DND-41 (cell line): ENCODE results near the gene OLA1.

Source experiments
- ATAC-seq: fragments of 200-7000 bp; cut with Tn5 transposase; 3 replicates; pipeline ENCODE4 v1.9.1; 2021; ENCODE audit warnings: low read depth; ENCODE audit not compliant: insufficient read depth
- DNase-seq: peaks from one replicate; pipeline ENCODE4 v3.0.0-alpha.2; 2020
- H2AFZ ChIP-seq: 2 replicates; pipeline ENCODE4 v1.6.0; 2012; ENCODE audit warnings: low read depth, low read length
- H3K27ac ChIP-seq: 2 replicates; pipeline ENCODE4 v1.5.1; 2012; ENCODE audit warnings: low read length, inconsistent platforms
- H3K27me3 ChIP-seq: fragments of 200-600 bp; sonication (generic); 2 replicates; pipeline ENCODE4 v1.6.0; 2012; ENCODE audit warnings: low read length, mild to moderate bottlenecking, inconsistent platforms; ENCODE audit not compliant: insufficient read depth, poor library complexity
- H3K36me3 ChIP-seq: 2 replicates; pipeline ENCODE4 v1.5.1; 2012; ENCODE audit warnings: low read length, inconsistent platforms; ENCODE audit not compliant: insufficient read depth
- H3K4me1 ChIP-seq: 2 replicates; pipeline ENCODE4 v1.5.1; 2012; ENCODE audit warnings: mild to moderate bottlenecking, low read length; ENCODE audit not compliant: insufficient read depth
- H3K4me2 ChIP-seq: 2 replicates; pipeline ENCODE4 v1.6.0; 2012; ENCODE audit warnings: mild to moderate bottlenecking, moderate library complexity, low read length, inconsistent platforms; ENCODE audit not compliant: insufficient read depth
- H3K4me3 ChIP-seq, 2 experiments: fragments of 200-600 bp in 1 of 2; shearing (Covaris generic) in 1 of 2; 2 replicates each; pipeline ENCODE4 v1.5.1; 2012 to 2016; ENCODE audit warnings: inconsistent platforms in 2 of 2, low read length in 2 of 2, mild to moderate bottlenecking in 2 of 2, low read depth in 1 of 2, moderate library complexity in 1 of 2
- H3K79me2 ChIP-seq: 2 replicates; pipeline ENCODE4 v1.6.0; 2012; ENCODE audit warnings: low read length, inconsistent platforms; ENCODE audit not compliant: insufficient read depth
- H3K9ac ChIP-seq: 2 replicates; pipeline ENCODE4 v1.6.0; 2012; ENCODE audit warnings: low read depth, mild to moderate bottlenecking, inconsistent platforms, low read length, moderate library complexity
- H3K9me3 ChIP-seq: 2 replicates; pipeline ENCODE4 v1.5.1; 2012; ENCODE audit warnings: low read length, moderate library complexity, mild to moderate bottlenecking, inconsistent platforms; ENCODE audit not compliant: insufficient read depth, severe bottlenecking
- H4K20me1 ChIP-seq: 2 replicates; pipeline ENCODE4 v1.6.0; 2012; ENCODE audit warnings: low read length; ENCODE audit not compliant: insufficient read depth
- EZH2 ChIP-seq: IDR thresholded peaks from 3 replicates; pipeline ENCODE4 v1.6.1; 2012; ENCODE audit warnings: borderline replicate concordance, low read depth, mild to moderate bottlenecking, moderate library complexity, low read length, inconsistent platforms; ENCODE audit not compliant: severe bottlenecking
- TF ChIP-seq, protein P1 (sequence below): IDR thresholded peaks from 2 replicates; pipeline ENCODE4 v1.5.1; 2012; ENCODE audit warnings: borderline replicate concordance, low read length, moderate library complexity, mild to moderate bottlenecking; ENCODE audit not compliant: poor library complexity, severe bottlenecking; ENCODE audit errors: extremely low read depth

Gene OLA1

DNA sequence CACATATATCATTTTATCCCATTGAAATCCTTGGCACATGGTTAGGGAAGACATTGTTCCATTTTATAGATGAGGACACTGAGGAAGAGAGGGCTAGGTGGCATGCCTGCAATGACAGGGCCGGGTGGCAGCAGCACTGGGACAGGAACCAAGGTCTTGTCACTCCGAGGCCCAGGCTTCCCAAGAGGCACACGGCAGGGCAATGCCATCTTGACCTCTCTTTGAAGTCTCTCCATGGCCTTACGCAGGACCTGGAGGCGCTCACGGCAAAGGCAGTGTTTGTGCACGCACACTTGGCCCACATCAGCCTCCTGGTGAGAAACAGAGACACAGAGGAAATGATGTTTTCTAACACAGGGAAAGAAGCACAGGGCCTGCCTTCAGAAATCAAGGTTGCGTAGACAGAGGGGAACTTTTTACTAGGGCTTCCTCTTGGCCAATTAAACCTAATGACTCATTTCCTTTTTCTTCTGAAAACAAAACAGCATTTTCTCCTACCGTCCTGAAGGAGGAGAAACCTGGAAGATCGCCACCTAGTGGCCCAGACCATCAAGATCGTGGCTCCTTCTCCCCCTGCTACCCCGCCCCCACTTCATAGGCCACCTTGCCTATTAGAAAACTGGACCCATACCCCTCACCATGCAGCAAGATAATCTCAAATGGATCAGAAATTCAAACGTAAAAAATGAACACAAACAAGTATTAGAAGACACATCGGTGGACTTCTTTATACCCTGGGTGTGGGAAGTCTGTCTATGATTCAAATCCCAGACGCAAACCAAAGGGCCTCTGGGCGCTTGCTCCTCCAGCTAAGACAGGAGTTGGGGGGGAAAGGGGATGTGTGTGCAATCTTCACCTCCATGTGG lies 208.5 kb downstream of the OLA1 start:
- no peaks in the 10 kb centered on the region for H3K36me3 ChIP-seq
- H3K27ac ChIP-seq = peak overlapping the region; percentile 47
- peak overlapping the region; percentile 31 for H3K4me2 ChIP-seq
- peaks cover 9% of the 10 kb centered on the region for H3K4me1 ChIP-seq
- H3K27me3 ChIP-seq = no peaks in the 10 kb centered on the region
- DNase-seq (peak; percentile 81), ATAC-seq (peak; percentile 95)
- no peak overlapping the region for H3K4me3 ChIP-seq
- TF ChIP-seq EZH2 = no peak
- TF ChIP-seq, protein P1, sequence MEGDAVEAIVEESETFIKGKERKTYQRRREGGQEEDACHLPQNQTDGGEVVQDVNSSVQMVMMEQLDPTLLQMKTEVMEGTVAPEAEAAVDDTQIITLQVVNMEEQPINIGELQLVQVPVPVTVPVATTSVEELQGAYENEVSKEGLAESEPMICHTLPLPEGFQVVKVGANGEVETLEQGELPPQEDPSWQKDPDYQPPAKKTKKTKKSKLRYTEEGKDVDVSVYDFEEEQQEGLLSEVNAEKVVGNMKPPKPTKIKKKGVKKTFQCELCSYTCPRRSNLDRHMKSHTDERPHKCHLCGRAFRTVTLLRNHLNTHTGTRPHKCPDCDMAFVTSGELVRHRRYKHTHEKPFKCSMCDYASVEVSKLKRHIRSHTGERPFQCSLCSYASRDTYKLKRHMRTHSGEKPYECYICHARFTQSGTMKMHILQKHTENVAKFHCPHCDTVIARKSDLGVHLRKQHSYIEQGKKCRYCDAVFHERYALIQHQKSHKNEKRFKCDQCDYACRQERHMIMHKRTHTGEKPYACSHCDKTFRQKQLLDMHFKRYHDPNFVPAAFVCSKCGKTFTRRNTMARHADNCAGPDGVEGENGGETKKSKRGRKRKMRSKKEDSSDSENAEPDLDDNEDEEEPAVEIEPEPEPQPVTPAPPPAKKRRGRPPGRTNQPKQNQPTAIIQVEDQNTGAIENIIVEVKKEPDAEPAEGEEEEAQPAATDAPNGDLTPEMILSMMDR = peak; percentile 88
- H2AFZ ChIP-seq = peak overlapping the region; percentile 63
- H3K9me3 ChIP-seq = no peaks in the 10 kb centered on the region
- no peaks in the 10 kb centered on the region for H4K20me1 ChIP-seq
- no peak overlapping the region for H3K9ac ChIP-seq
- no peaks in the 10 kb centered on the region for H3K79me2 ChIP-seq

DNA sequence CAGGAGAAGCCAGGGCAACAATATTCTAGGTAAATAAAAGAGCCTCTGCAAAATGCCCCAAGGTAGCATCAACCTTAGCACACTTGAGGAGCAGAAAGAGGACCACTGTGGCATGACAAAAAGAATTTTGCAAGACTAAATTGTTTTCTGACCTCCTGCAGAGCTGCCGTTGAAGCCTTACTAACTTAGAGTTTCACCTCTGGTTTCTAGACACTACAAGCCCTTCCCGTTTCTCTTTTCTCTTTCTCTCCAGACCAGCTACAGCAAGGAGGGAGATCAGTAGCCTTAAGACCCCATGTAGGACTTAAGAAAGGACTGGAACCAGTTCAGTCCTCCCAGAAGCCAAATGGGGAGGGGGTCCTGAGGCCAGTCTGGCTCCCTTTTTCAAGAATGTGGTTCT lies 209.9 kb downstream of the OLA1 start:
- H3K27me3 ChIP-seq = no peaks in the 10 kb centered on the region
- H3K4me2 ChIP-seq = no peak overlapping the region
- no peaks in the 10 kb centered on the region for H3K79me2 ChIP-seq
- TF ChIP-seq, protein P1 = no peak
- TF ChIP-seq EZH2 = no peak
- H3K9me3 ChIP-seq = no peaks in the 10 kb centered on the region
- H2AFZ ChIP-seq = no peak overlapping the region
- H3K4me3 ChIP-seq = no peak overlapping the region
- DNase-seq (no peak), ATAC-seq (no peak)
- no peak overlapping the region for H3K27ac ChIP-seq
- no peak overlapping the region for H3K9ac ChIP-seq
- peaks cover 9% of the 10 kb centered on the region for H3K4me1 ChIP-seq
- H3K36me3 ChIP-seq = no peaks in the 10 kb centered on the region
- H4K20me1 ChIP-seq = no peaks in the 10 kb centered on the region

DNA sequence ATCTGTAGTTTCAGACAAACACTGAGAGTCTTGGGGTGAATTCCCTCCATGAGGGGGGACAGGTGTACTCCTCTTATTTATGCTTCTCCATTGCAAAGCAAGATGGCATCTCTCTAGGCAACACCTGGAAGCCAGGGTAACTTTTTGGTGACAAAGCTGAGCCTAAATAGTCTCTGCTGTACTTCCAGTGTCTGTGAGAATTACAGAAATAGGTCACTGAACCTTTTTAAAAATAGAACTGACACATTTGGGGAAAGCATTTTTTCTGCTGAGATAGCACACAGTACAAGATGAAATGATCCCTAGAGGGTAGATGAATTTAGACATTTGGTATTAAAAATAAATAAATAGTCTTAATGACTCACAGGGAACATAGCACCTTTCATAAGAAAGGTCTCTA lies 211.5 kb downstream of the OLA1 start:
- no peaks in the 10 kb centered on the region for H3K9me3 ChIP-seq
- H3K27ac ChIP-seq = no peak overlapping the region
- DNase-seq (no peak), ATAC-seq (no peak)
- H3K36me3 ChIP-seq = no peaks in the 10 kb centered on the region
- no peaks in the 10 kb centered on the region for H3K27me3 ChIP-seq
- no peak overlapping the region for H3K4me3 ChIP-seq
- H3K9ac ChIP-seq = no peak overlapping the region
- H4K20me1 ChIP-seq = no peaks in the 10 kb centered on the region
- no peak overlapping the region for H2AFZ ChIP-seq
- no peaks in the 10 kb centered on the region for H3K79me2 ChIP-seq
- H3K4me2 ChIP-seq = no peak overlapping the region
- peaks cover 9% of the 10 kb centered on the region for H3K4me1 ChIP-seq
- TF ChIP-seq EZH2 = no peak
- TF ChIP-seq, protein P1 = no peak
